ENCODE measurements around the gene ATP6V0C. TPM values are rescaled to one million over a fixed set of nuclear protein-coding genes. Genes with fewer than 3 reads are reported as not detected.
A peak's percentile ranks its signal among the peaks of the same experiment; 100 is the strongest.
"Not testable (repeated sequence)": the region's sequence is repeated elsewhere in the genome, so short reads cannot be mapped to it uniquely, and the experiment has no call there.

The ATP6V0C gene
- total RNA-seq, 2 donors from 2014 or later = 162 to 197 TPM

GRCh38 chr16:2567506-2567905, 53.8 kb downstream of the ATP6V0C start:
- intact Hi-C loops (cut with DNase I); DNase-seq: not testable (repeated sequence)
- peak in 1 of 2 donors; percentile 49 for ATAC-seq

GRCh38 chr16:2568573-2568972, 54.8 kb downstream of the ATP6V0C start:
- intact Hi-C loops (cut with DNase I); DNase-seq; ATAC-seq: not testable (repeated sequence)

Small RNAs within 50 kb of the gene (microRNA-seq; reads per million reads assigned to microRNA genes)
- 0 reads per million in 2 donors for gene MIR3178
- 0 reads per million in 2 donors for gene MIR6768

Other genes starting within 250 kb of the ATP6V0C start
- 100 to 1,000 TPM in 1 of 2 donors, 10 to 100 TPM in 1; 98.8 to 120 TPM for gene RNPS1, start 245.8 kb upstream of the ATP6V0C start, total RNA-seq
- gene ABCA3, start 173.2 kb upstream of the ATP6V0C start, total RNA-seq = 10 to 100 TPM in 1 of 2 donors, 1 to 10 TPM in 1; 9.6 to 12.4 TPM
- gene CCNF, start 84.5 kb upstream of the ATP6V0C start, total RNA-seq = 1 to 10 TPM; 1.6 to 2.1 TPM
- gene TEDC2, start 53.8 kb upstream of the ATP6V0C start, total RNA-seq = 1 to 10 TPM in 1 of 2 donors, under 1 TPM in 1; 0.47 to 2.8 TPM
- under 1 TPM; 0.39 to 0.65 TPM for gene NTN3, start 42.7 kb upstream of the ATP6V0C start, total RNA-seq
- 10 to 100 TPM in 1 of 2 donors, 1 to 10 TPM in 1; 9.8 to 15.1 TPM for gene TBC1D24, start 38.8 kb upstream of the ATP6V0C start, total RNA-seq
- 10 to 100 TPM; 15.8 to 21.8 TPM for gene AMDHD2, start 6.4 kb downstream of the ATP6V0C start, total RNA-seq
- gene CEMP1, start 17.5 kb downstream of the ATP6V0C start, total RNA-seq = not detected
- gene PDPK1, start 24.1 kb downstream of the ATP6V0C start, total RNA-seq = 10 to 100 TPM; 32.6 to 39.4 TPM
- gene KCTD5, start 168.6 kb downstream of the ATP6V0C start, total RNA-seq = 10 to 100 TPM; 11.6 to 15.2 TPM
- under 1 TPM; 0.44 to 0.65 TPM for gene PRSS27, start 206.3 kb downstream of the ATP6V0C start, total RNA-seq
- gene SRRM2, start 238.7 kb downstream of the ATP6V0C start, total RNA-seq = 100 to 1,000 TPM; 266 to 321 TPM